Caco-2 (cell line): ENCODE data around the gene EXD3. TPM values are rescaled to one million over a fixed set of nuclear protein-coding genes. Genes with fewer than 3 reads are reported as not detected.
A peak's percentile ranks its signal among the peaks of the same experiment; 100 is the strongest.

Source experiments
- BruUV-seq: library from RNA; stranded (reverse); fragments of 400-500 nt; replicated peaks from 2 replicates; lab custom pipeline; 2021; lab: Mats Ljungman, UMichigan
- CTCF ChIA-PET: fragments of 300-600 bp; sonication (Branson Sonifier 250); formaldehyde crosslinking; loops from one replicate; lab custom pipeline; 2022; ENCODE audit warnings: antibody characterized with exemption; lab: Charles Lee
- POLR2A ChIA-PET: fragments of 300-600 bp; sonication (Branson Sonifier 250); formaldehyde crosslinking; loops from one replicate; lab custom pipeline; 2022; ENCODE audit warnings: antibody characterized with exemption; lab: Charles Lee
- DNase-seq, 2 experiments: peaks; one replicate each; pipeline versions ENCODE4 v3.0.0 to v3.0.0-alpha.2; 2020 to 2022
- H3K27me3 ChIP-seq: replicated peaks from 2 replicates; pipeline ENCODE4 v1.6.0; 2011; ENCODE audit warnings: low read length; ENCODE audit not compliant: control insufficient read depth, insufficient read depth
- H3K36me3 ChIP-seq: 2 replicates; pipeline ENCODE4 v1.5.1; 2011; ENCODE audit warnings: low read length; ENCODE audit not compliant: control insufficient read depth, insufficient read depth
- H3K4me1 ChIP-seq: fragments of 250-450 bp; sonication (Bioruptor Pico); 2 replicates; pipeline ENCODE4 v1.5.1; 2020; ENCODE audit warnings: mild to moderate bottlenecking
- H3K4me3 ChIP-seq: 2 replicates; pipeline ENCODE4 v1.5.1; 2011; ENCODE audit warnings: low read depth, mild to moderate bottlenecking, control low read depth, low read length
- H3K9me3 ChIP-seq: fragments of 250-450 bp; sonication (Bioruptor Pico); 2 replicates; pipeline ENCODE4 v1.5.1; 2020; ENCODE audit warnings: mild to moderate bottlenecking, moderate library complexity
- H3K27ac Mint-ChIP-seq: one replicate; pipeline ENCODE4 v1.8.0; 2022; ENCODE audit warnings: mixed read lengths; ENCODE audit not compliant: unreplicated experiment
- H3K27me3 Mint-ChIP-seq: one replicate; pipeline ENCODE4 v1.8.0; 2022; ENCODE audit warnings: mixed read lengths; ENCODE audit not compliant: insufficient read depth, unreplicated experiment
- H3K36me3 Mint-ChIP-seq: one replicate; pipeline ENCODE4 v1.8.0; 2022; ENCODE audit warnings: mild to moderate bottlenecking, mixed read lengths; ENCODE audit not compliant: insufficient read depth, unreplicated experiment
- H3K4me1 Mint-ChIP-seq: one replicate; pipeline ENCODE4 v1.8.0; 2022; ENCODE audit warnings: low read depth, mixed read lengths; ENCODE audit not compliant: unreplicated experiment
- H3K4me3 Mint-ChIP-seq: one replicate; pipeline ENCODE4 v1.8.0; 2022; ENCODE audit warnings: mild to moderate bottlenecking, moderate library complexity, mixed read lengths; ENCODE audit not compliant: unreplicated experiment
- H3K9me3 Mint-ChIP-seq: one replicate; pipeline ENCODE4 v1.8.0; 2022; ENCODE audit warnings: mixed read lengths; ENCODE audit not compliant: unreplicated experiment
- CTCF ChIP-seq, 2 experiments: fragments of 200-600 bp in 1 of 2; IDR thresholded peaks; 1 replicate in 1 of 2; 2 replicates in 1 of 2; pipeline versions ENCODE4 v1.5.1 to v1.8.0; 2011 to 2022; ENCODE audit warnings: antibody characterized with exemption in 1 of 2, control low read depth in 1 of 2, inconsistent platforms in 1 of 2, low read depth in 1 of 2, low read length in 1 of 2, mild to moderate bottlenecking in 1 of 2, moderate library complexity in 1 of 2; ENCODE audit not compliant: insufficient read depth in 1 of 2, severe bottlenecking in 1 of 2, unreplicated experiment in 1 of 2
- intact Hi-C: fragments of 100-400 bp; cut with micrococcal nuclease; formaldehyde crosslinking; loops from one replicate; pipeline ENCODE4 v1.10.0; 2022; ENCODE audit not compliant: unreplicated experiment
- total RNA-seq: library from RNA; stranded (reverse); gene quantifications from 2 replicates; pipeline ENCODE4 v1.2.3, GENCODE V29; 2022

EXD3 gene
- total RNA-seq, 1 experiment from 2014 or later: 10.9 TPM

GRCh38 chr9:137372693-137373610 lies 50.0 kb downstream of the EXD3 start:
- no TSS peak for BruUV-seq
- Mint-ChIP-seq H3K27ac (no peak overlapping the region), H3K4me1 (peaks cover 5% of the 10 kb centered on the region), H3K36me3 (peaks cover 9% of the 10 kb centered on the region), H3K4me3 (no peak overlapping the region), H3K9me3 (no peaks in the 10 kb centered on the region), H3K27me3 (no peaks in the 10 kb centered on the region)
- no peaks in the 10 kb centered on the region for H3K4me1 ChIP-seq
- no peaks in the 10 kb centered on the region for H3K36me3 ChIP-seq
- peak in 1 of 2 experiments; percentile 31 for DNase-seq
- POLR2A ChIA-PET: no interaction called here
- no peak overlapping the region for H3K4me3 ChIP-seq
- intact Hi-C loops: no loop called here
- no peak for TF ChIP-seq CTCF (IDR thresholded peaks at IDR 0.05; ENCODE audit: insufficient read depth in 1 of 2, low read depth in 1 of 2, low read length in 1 of 2, severe bottlenecking in 1 of 2, unreplicated experiment in 1 of 2)
- CTCF ChIA-PET: no interaction called here
- no peaks in the 10 kb centered on the region for H3K27me3 ChIP-seq
- no peaks in the 10 kb centered on the region for H3K9me3 ChIP-seq

GRCh38 chr9:137371946-137372651 lies 50.9 kb downstream of the EXD3 start:
- Mint-ChIP-seq H3K27me3 (no peaks in the 10 kb centered on the region), H3K27ac (no peak overlapping the region), H3K4me1 (peaks cover 5% of the 10 kb centered on the region), H3K36me3 (peaks cover 9% of the 10 kb centered on the region), H3K4me3 (no peak overlapping the region), H3K9me3 (no peaks in the 10 kb centered on the region)
- no peaks in the 10 kb centered on the region for H3K27me3 ChIP-seq
- ChIA-PET POLR2A (no interaction called here), CTCF (no interaction called here)
- H3K9me3 ChIP-seq: no peaks in the 10 kb centered on the region
- DNase-seq: peak in 1 of 2 experiments; percentile 20
- no TSS peak for BruUV-seq
- TF ChIP-seq CTCF (IDR thresholded peaks at IDR 0.05; ENCODE audit: insufficient read depth in 1 of 2, low read depth in 1 of 2, low read length in 1 of 2, severe bottlenecking in 1 of 2, unreplicated experiment in 1 of 2): no peak
- H3K4me1 ChIP-seq: no peaks in the 10 kb centered on the region
- H3K36me3 ChIP-seq: no peaks in the 10 kb centered on the region
- no peak overlapping the region for H3K4me3 ChIP-seq
- intact Hi-C loops: no loop called here

- H3K4me3 Mint-ChIP-seq: no peak overlapping the region
- peaks cover 9% of the 10 kb centered on the region for H3K36me3 Mint-ChIP-seq
- POLR2A ChIA-PET: no interaction called here
- H3K9me3 Mint-ChIP-seq: no peaks in the 10 kb centered on the region
- peaks cover 5% of the 10 kb centered on the region for H3K4me1 Mint-ChIP-seq
- Histone ChIP-seq H3K4me3 (no peak overlapping the region), H3K36me3 (no peaks in the 10 kb centered on the region), H3K4me1 (no peaks in the 10 kb centered on the region), H3K27me3 (no peaks in the 10 kb centered on the region), H3K9me3 (no peaks in the 10 kb centered on the region)
- no peak overlapping the region for H3K27ac Mint-ChIP-seq
- H3K27me3 Mint-ChIP-seq: no peaks in the 10 kb centered on the region
- peak in 1 of 2 experiments; percentile 33 for DNase-seq
- no peak for TF ChIP-seq CTCF (IDR thresholded peaks at IDR 0.05; ENCODE audit: insufficient read depth in 1 of 2, low read depth in 1 of 2, low read length in 1 of 2, severe bottlenecking in 1 of 2, unreplicated experiment in 1 of 2)
- no TSS peak for BruUV-seq
- CTCF ChIA-PET: no interaction called here
- intact Hi-C loops: no loop called here
Measured at GRCh38 chr9:137371521-137371941, 51.4 kb downstream of the EXD3 start.
